ENCODE measurements around the gene APOOL. TPM values are rescaled to one million over a fixed set of nuclear protein-coding genes. Genes with fewer than 3 reads are reported as not detected.

The APOOL gene
- total RNA-seq, 1 donor from 2014 or later: 21.4 TPM

DNA sequence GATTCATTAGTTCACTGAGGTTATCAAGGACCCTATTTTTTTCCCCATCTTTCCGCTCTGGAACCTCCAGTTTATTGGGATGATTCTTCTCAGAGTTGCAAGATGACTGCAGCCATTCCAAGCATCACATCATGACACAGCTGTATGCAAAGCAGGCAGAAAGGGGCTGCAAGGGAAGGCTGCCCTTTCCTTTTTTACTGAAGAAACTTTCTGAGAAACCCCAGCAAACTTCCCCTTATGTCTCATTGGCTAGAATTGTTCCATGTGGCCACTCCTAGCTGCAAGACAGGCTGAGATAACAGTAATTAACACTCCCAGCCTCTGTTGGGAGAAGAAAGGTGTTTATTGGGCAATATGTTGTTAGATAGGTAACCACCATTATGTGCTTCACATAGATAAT lies 137.3 kb downstream of the APOOL start:
- intact Hi-C loops (cut with DNase I): no loop called here
- no peaks in the 10 kb centered on the region for H3K27me3 ChIP-seq
- no peak for DNase-seq

More for the DNA sequence above, 137.3 kb downstream of the APOOL start:
- no peaks in the 10 kb centered on the region for H3K4me1 ChIP-seq
- no peak overlapping the region for H3K27ac ChIP-seq
- no peak for ATAC-seq
- H3K36me3 ChIP-seq: no peaks in the 10 kb centered on the region
- no peaks in the 10 kb centered on the region for H3K9me3 ChIP-seq
- TF ChIP-seq, protein P1, sequence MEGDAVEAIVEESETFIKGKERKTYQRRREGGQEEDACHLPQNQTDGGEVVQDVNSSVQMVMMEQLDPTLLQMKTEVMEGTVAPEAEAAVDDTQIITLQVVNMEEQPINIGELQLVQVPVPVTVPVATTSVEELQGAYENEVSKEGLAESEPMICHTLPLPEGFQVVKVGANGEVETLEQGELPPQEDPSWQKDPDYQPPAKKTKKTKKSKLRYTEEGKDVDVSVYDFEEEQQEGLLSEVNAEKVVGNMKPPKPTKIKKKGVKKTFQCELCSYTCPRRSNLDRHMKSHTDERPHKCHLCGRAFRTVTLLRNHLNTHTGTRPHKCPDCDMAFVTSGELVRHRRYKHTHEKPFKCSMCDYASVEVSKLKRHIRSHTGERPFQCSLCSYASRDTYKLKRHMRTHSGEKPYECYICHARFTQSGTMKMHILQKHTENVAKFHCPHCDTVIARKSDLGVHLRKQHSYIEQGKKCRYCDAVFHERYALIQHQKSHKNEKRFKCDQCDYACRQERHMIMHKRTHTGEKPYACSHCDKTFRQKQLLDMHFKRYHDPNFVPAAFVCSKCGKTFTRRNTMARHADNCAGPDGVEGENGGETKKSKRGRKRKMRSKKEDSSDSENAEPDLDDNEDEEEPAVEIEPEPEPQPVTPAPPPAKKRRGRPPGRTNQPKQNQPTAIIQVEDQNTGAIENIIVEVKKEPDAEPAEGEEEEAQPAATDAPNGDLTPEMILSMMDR (IDR thresholded peaks at IDR 0.05): no peak
- H3K4me3 ChIP-seq: no peak overlapping the region

Other genes with a start within 250 kb of the APOOL start
- not detected for gene SATL1, start 239.9 kb downstream of the APOOL start, total RNA-seq
- 1.8 TPM for gene ZNF711, start 240.1 kb downstream of the APOOL start, total RNA-seq

All from upper lobe of right lung (tissue), 1 donor.